HG02840 (cell line): ENCODE measurements around the gene MCUB.
A peak's percentile ranks its signal among the peaks of the same experiment; 100 is the strongest.

ENCODE experiments used
- ATAC-seq: cut with Tn5 transposase; IDR thresholded peaks from one replicate; pipeline ENCODE4 v1.9.1; 2021; ENCODE audit warnings: mild to moderate bottlenecking, moderate library complexity, moderate number of reproducible peaks; ENCODE audit not compliant: unreplicated experiment, low FRiP score

MCUB gene

DNA sequence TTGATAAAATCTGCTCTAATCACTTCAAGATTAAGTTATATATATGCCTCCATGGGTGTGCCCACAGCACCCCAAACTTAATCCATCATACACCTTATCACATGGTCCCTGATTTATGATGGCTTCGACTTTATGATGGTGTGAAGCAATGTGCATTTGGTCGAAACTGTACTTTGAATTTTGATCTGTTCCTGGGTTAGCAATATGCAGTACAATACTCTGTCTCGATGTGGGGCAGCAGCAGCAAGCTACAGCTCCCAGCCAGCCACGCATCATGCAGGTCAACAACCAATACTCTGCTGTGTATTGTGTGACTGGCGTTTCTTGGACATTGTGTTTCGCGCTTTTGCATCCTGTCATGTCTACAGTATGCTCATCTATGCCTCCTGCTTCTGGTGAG, 62.6 kb downstream of the MCUB start:
- ATAC-seq = no peak

GRCh38 chr4:109624536-109624935, 64.5 kb downstream of the MCUB start:
- no peak for ATAC-seq

DNA sequence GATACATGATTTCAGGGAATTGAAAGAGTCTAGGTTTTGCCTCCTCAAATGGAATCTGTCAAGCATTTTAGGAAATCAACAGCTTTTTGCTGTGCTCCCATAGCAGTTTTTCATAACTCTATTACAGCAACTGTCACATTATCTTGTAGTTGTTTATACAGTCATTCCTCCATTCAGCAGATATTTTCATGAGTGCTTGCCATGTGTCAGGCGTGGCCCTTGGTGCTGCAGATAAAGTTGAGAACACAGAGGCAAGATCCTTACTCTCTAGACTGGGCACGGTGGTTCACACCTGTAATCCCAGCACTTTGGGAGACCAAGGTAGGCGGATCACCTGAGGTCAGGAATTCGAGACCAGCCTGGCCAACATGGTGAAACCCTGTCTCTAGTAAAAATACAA, 67.3 kb downstream of the MCUB start:
- ATAC-seq = no peak

DNA sequence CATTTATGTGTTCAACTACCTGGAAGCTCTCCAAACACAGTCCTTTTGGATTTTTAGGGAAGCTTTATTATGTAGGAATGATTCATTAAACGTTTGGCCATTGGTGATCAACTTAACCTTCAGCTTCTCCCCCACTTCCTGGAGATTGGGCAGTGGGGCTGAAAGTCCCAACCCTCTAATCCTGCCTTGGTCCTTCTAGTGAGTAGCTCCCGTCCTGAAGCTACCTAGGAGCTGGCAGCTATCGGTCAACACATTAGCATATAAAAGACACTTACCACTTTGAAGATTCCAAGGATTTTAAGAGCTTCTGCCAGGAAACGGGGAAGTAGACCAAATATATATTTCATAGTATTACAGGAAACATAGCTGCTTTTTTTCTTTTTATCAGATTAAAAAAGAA, 69.7 kb downstream of the MCUB start:
- ATAC-seq = no peak

- ATAC-seq = no peak
Observed at GRCh38 chr4:109631532-109632108, 71.6 kb downstream of the MCUB start.

- ATAC-seq = no peak
Observed at GRCh38 chr4:109640644-109641043, 80.6 kb downstream of the MCUB start.

DNA sequence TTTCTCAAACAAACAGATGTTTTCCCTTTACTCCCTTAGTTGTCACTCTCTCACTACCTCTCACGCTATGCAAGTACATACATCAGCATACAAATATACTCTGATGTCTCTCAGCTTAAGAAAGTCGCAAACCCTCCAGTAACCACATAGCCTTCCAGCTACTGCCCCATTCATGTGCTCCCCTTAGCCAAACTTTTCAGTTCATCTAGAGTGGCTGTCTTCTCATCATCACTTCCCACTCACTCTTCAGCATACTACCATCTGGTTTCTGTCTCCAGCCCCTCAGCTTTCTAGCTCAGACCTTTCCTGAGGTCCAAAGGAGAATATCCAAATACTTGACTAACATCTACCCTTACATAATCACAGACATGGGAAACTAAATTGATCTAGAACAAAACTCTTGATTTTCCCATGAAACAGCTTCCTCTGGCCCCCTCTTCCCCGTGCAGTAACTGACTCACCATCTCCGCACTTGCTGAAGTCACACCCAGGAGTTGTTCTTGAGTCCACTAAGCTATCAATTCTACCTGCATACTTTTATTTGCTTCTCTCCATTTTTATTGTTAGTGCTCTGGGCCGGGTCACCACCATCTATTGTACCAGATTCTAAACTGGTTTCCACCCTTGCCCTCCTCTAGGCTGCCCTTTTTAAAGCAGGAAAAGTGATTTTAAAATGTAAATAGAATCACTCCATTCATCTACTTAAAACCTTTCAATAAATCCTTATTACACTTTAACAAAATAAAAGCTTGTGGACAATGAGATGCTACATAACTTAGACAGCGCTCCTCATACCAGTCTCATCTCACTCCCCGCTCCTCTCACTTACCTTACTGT, 86.0 kb downstream of the MCUB start:
- no peak for ATAC-seq

DNA sequence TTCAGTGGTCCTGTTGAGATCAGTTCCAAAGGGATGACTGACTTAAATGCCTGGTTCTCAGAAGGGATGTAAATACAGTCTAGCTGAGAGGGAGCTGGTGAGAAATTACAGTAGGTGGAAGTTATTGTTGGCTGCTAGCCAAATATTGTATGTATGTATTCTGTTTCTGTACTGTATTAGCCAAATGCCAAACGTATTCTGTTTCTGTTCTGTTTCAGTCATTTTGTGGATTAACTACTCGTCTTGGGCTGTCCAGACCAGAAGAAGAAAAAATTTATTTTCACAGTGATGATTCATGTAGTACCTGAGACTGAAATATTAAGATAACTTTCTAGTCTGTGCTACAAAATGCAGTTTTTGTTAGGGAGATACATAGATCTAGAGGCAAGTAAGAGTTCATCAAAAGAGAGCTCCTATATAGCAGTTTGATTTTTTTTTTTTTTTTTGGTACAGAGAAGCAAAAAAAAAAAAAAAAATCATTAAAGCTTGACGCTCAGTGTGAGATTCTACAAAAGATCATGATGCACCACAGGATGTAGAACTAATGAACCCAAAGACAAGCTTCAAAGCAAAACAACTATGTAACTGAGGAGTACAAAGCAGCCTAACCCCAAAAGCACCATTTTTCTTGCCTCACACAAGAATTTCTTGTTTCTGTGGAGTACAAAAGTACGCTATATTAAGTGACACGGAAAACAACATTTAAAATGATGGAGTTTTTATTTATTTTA, 88.4 kb downstream of the MCUB start:
- peak; percentile 46 for ATAC-seq

GRCh38 chr4:109648997-109649575, 89.0 kb downstream of the MCUB start:
- no peak for ATAC-seq

GRCh38 chr4:109649872-109650271, 89.8 kb downstream of the MCUB start:
- ATAC-seq = peak; percentile 76

DNA sequence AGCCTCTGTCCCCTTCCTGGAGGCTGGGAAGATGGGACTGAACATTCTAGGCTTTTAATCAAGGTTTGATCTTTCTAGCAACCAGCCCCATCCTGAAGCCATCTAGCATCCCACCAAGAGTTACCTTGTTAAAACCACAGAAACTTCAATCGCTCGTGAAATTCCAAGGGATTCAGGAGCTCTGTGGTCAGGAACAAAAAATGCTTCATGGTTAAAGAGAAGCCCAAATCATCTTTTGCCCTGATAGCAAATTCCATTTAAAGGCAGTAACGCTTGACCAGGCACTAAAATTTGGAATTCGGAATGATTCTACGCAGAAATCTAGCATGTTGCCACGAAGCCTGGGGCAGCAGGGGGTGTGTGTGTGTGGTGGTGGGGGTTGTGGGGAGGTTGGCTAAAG, 95.3 kb downstream of the MCUB start:
- no peak for ATAC-seq

DNA sequence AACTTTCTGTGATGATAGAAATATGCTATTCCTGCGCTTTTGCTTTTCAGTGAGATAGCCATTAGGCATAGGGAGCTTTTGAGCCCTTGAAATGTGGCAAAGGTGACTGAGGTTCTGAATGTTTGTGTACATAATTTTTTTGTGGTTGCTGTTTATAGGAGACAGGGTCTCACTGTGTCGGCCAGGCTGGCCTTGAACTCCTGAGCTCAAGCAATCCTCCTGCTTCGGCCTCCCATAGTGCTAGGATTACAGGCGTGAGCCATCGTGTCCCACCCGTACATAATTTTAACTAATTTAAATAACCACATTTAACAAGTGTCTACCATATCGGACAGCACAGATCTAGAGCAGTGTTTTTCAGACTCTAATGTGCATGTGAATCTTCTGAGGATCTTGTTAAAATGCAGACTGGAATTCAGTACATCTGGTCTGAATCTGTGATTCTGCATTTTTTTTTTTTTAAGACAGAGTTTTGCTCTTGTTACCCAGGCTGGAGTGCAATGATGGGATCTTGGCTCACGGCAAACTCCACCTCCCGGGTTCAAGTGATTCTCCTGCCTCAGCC, 97.9 kb downstream of the MCUB start:
- ATAC-seq = no peak

- no peak for ATAC-seq
Observed at GRCh38 chr4:109658871-109659410, 98.9 kb downstream of the MCUB start.

DNA sequence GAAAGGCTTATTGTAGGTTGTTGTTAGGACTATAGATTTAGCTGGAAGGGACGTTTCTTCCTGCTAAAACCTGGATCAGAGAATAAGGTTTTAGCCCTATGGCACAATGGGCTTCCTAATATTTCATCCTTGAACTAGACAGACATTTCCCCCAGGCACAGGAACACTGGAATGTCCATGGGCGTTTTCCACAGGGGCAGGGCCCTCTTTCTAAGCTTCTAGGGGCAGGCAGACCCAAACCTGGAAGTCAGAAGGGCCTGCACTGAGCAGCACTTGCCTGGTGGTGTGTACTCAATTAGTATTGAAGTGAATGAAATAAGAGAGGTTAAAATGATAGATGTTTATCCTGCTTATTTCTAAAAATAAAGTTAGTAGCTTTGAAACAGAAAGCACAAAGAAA, 102.1 kb downstream of the MCUB start:
- no peak for ATAC-seq

DNA sequence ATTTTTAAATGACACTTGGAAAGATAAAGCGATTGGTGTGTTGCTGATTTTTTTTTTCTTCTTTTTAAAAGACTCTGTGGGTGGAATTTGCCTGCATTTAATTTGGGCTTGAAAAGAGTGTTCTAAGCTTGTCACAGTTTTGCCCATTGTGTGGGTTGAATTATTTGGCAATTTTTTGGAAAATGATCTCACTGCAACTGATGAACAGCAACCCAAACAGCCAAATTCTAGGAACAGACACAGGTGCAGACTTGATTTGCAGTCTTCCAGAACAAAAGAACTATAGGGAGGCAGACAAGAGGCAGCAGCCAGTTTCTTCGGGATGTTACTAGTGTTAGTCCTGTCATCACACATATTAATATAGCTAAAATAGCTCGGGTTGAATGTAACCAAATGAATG, 102.7 kb downstream of the MCUB start:
- ATAC-seq = no peak

GRCh38 chr4:109665783-109666485, 105.9 kb downstream of the MCUB start:
- no peak for ATAC-seq

GRCh38 chr4:109671350-109671749, 111.3 kb downstream of the MCUB start:
- ATAC-seq = no peak

- ATAC-seq = no peak
Observed at GRCh38 chr4:109672169-109672930, 112.3 kb downstream of the MCUB start.

DNA sequence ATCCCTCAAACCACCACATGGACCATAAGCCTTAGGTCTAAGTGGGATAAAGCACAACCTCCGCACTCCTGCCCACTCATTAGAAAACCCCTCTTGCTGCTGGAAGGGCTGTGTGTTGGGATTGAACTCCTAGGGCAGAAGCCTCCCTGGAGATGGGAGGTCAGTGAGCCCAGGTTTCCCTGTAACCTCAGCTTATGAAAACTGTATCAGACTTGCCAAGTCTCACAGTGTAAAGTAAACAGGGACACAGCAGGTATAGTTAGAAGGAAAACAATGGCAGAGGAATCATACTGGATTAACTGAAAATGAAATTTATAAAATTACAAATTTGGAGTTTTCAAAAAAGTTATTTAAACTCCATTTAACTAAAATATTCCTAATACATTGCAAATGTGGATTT, 113.3 kb downstream of the MCUB start:
- ATAC-seq = no peak
